Fibroblast of skin of left biceps (primary cell): Measurements from ENCODE around the gene PC.
A peak's percentile ranks its signal among the peaks of the same experiment; 100 is the strongest.

Source experiments
- DNase-seq, 2 experiments: peaks; one replicate each; pipeline ENCODE4 v3.0.0-alpha.2; 2013; ENCODE audit warnings: low read depth in 2 of 2

Gene PC

DNA sequence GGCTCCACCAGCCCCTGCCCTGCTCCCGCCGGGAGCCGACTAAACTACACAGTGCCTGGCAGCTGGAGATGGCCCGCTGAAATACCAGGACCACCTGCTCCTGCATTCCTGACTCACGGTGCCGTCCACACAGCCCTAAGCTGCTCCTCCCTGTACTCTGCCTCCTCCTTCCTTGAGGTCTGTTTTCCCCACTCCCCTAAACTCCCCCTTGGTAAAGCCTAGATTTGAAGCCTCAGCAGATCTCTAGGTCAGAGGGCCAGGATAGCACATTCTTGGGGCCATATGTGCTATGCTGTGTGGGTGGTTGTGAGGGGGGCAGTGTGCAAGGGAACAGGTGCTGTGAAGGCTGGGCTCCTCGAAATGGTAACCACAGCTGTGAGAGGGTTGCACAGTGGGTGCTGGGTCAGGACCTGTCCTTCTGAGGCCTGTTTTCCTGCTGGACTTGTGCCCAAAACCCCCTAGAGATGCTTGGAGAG lies 91.6 kb downstream of the PC start:
- no peak for DNase-seq

- no peak for DNase-seq
Measured at GRCh38 chr11:66866007-66866406, 92.2 kb downstream of the PC start.

DNA sequence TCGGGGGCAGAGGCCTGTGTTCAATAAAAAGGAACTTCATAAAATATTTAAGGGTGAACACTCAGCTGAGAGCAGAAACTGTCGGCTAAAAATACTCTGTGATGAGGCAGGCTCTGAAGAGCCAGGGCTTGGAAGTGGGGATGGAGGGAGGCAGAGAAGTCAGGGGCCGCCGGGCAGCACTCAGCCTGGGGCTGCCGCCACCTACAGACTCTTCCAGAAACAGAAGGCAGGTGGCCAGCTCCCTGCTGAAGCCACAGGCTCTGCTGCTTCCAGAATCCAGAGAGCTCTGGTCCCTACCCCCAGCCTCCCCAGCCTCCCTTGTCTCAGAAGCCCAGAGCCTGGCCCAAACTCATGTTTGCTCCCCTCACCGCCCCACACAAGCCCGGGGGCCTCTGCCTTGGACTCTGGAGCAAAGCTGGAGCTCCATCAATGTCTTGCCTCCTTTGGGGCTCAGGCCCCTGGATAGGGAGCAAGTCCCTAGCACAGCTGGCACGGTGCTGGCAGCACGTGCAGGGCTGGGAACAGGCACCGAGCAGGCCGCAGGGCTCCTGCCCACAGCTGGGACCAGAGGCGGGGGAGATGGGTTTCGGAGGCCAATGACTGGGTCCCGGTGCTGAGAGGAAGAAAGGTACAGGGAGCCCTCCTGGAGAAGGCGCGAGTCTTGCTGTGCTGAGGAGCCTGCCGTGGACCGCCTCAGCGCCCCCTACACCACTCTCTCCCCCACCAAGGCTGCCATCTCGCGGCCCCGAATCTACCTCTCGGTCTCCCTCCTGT lies 93.1 kb downstream of the PC start:
- DNase-seq = no peak

DNA sequence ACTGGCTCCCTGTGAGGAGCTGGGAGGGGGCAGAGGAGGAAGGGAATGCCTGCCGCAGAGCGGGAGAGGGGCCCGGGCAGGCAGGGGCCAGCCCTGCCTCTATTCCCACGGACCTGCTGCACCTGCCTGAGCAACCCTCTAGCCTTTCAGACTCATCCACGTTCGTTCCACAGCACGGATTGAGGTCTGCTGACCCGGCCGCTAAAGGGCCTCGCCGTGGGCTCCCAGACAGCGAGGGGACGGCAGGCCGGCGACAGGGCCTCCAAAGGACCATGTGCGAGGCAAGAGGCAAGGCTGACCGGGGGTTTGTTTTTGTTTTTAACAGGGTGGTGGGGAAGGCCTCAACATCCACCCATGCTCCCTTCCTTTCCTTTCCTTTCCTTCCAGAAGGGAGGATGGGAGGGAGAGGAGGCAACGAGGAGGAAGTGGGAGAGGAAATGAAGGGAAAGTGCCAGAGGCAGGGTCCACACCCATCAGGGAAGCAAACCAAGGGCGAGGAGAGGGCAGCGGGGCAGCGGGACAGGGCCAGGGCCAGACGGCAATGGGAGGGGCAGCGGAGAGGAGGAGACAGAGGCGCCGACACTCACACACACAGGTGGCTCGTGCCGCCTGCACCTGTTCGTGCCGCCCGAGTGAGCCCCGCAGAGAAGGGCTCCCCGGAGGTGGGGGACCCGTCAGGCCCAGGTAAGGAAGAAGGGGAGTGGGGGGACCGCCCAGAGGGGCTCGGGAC lies 93.8 kb downstream of the PC start:
- DNase-seq = no peak

DNA sequence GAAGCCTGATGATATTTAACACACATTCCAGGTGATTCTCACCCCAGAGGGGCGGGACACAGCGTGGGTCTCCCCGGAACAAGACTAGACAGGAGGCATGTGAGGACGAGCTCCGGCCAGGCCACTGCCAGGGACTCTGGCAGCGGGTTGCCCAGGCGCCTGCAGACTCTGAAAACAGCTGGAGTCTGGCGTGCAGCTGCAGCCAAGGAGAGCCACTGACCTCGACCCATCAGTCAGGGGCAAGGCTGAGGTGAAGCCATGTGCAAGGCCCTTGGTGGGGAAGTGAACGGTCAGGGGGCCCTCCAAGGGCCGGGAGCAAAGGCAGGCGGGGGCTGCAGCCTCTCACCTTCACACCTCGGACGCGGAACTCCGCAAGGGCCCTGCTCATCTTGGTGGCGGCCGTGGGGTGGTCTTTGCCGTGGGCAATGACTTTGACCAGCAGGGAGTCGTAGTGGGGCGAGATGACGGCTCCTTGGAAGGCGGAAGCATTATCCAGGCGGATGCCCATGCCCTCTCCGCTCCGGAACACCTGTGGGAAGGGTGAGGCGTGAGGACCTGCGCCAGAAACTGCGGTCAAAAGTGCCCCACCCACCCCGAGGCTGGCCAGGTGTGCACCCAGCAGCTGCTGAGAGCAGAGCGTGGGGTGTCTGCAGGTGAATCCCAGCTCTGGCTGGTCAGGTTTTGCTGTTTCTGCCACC lies 94.6 kb downstream of the PC start:
- no peak for DNase-seq

- DNase-seq = no peak
Measured at GRCh38 chr11:66862559-66863037, 95.6 kb downstream of the PC start.

GRCh38 chr11:66861774-66862558 lies 96.2 kb downstream of the PC start:
- DNase-seq = no peak

- no peak for DNase-seq
Measured at GRCh38 chr11:66861038-66861773, 97.0 kb downstream of the PC start.

DNA sequence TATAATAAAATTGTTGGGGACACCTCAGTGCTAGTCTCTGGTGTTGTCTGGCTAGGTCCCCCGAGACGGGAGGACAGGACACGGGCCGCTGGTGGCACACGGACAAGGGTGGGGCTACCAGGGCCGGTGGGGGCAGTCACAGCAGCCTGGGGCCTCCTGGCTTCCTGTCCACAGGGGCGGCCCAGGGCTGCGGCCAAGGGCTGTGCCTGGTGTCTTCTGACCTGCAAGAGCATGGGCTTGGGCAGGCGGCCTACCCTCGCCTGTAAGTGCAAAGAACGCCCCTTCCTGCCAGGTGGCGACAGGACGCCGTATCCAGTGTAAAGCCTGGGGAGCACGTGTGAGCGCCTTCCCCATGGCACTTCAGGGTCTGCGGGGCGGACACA lies 97.7 kb downstream of the PC start:
- DNase-seq = no peak

DNA sequence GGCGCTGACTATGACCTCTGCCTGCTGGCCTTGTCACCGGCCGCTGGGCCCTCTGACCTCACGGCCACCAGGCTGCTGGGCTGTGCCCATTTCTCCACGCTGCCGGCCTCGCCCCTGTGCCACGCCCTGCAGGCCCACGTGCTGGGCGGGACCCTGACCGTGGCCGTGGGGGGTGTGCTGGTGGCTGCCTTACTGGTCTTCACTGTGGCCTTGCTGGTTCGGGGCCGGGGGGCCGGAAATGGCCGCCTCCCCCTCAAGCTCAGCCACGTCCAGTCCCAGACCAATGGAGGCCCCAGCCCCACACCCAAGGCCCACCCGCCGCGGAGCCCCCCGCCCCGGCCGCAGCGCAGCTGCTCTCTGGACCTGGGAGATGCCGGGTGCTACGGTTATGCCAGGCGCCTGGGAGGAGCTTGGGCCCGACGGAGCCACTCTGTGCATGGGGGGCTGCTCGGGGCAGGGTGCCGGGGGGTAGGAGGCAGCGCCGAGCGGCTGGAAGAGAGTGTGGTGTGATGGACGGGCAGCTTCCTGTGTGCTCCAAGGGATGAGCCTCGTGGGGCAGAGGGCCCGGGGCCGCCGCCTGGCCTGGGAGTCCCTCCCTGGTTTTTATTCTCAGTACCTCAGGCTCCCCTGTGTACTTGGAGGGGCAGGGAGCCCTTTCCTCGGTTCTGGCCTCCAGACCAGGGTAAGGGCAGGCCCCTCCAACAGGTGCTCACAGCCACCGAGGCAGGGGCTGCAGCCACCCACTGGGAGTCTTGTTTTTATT lies 98.3 kb downstream of the PC start:
- DNase-seq = no peak

GRCh38 chr11:66858939-66859685 lies 99.1 kb downstream of the PC start:
- no peak for DNase-seq

- DNase-seq = no peak
Measured at GRCh38 chr11:66858186-66858938, 99.8 kb downstream of the PC start.

DNA sequence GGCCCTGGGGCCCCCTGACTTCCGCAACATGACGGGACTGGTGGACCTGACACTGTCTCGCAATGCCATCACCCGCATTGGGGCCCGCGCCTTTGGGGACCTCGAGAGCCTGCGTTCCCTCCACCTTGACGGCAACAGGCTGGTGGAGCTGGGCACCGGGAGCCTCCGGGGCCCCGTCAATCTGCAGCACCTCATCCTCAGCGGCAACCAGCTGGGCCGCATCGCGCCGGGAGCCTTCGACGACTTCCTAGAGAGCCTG lies 100.3 kb downstream of the PC start:
- no peak for DNase-seq

DNA sequence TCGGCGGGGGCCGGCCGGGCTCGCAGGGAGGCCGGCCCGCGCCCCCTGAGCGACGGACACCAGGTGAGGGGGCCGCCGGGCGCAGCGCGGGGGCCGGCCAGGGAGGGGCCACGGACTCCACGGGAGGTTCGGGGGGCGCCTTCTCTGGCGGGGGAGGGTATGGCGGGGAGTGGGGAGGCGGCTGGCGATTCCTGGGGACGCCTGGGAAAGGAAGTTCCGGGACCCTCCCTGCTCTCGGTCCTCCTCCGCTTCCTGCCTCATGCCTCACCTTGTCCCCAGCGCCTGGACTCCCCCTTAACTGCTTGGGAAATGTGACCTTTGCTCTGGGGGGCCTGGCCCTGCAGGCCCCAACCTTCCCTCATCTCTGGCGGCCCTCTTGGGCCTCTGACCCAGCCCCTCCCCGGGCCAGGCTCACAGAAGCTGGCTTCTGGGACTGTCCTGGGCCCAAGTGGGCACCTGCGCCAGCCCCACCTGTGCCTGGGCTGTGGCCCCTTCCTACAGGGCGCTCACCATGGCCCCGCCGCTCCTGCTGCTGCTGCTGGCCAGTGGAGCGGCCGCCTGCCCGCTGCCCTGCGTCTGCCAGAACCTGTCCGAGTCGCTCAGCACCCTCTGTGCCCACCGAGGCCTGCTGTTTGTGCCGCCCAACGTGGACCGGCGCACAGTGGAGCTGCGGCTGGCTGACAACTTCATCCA lies 100.8 kb downstream of the PC start:
- no peak for DNase-seq

- no peak for DNase-seq
Measured at GRCh38 chr11:66856496-66857233, 101.5 kb downstream of the PC start, which contains the start of gene LRFN4. Gene LRFN4 (plus strand): TSS chr11:66857064. CDS start chr11:66857745, 681 bp downstream.

GRCh38 chr11:66855574-66856495 lies 102.3 kb downstream of the PC start:
- peak; percentile 74 for DNase-seq
